Lung (tissue), 12 donors: Measurements from ENCODE around the gene MBD1. TPM values are rescaled to one million over a fixed set of nuclear protein-coding genes. Genes with fewer than 3 reads are reported as not detected.

Source experiments
- ATAC-seq: fragments of 200-7000 bp; cut with Tn5 transposase; one replicate; pipeline ENCODE4 v1.9.1; 2020; ENCODE audit warnings: moderate number of reproducible peaks; ENCODE audit not compliant: insufficient read depth, low FRiP score
- DNase-seq, 3 donors: peaks; one replicate each; pipeline ENCODE4 v3.0.0-alpha.2; 2013 to 2017
- H3K27ac ChIP-seq, 2 donors: one replicate each; pipeline ENCODE4 v1.5.1; 2013; ENCODE audit warnings: mild to moderate bottlenecking in 2 of 2, moderate library complexity in 2 of 2, control low read depth in 1 of 2, inconsistent platforms in 1 of 2, low read depth in 1 of 2, low read length in 1 of 2
- H3K27me3 ChIP-seq, 3 donors: one replicate each; pipeline ENCODE4 v1.5.1; 2013; ENCODE audit warnings: low read length in 2 of 3; ENCODE audit not compliant: control insufficient read depth in 3 of 3, insufficient read depth in 3 of 3
- H3K36me3 ChIP-seq, 4 donors: one replicate each; pipeline ENCODE4 v1.5.1; 2013; ENCODE audit warnings: low read length in 4 of 4, mild to moderate bottlenecking in 1 of 4, moderate library complexity in 1 of 4; ENCODE audit not compliant: control insufficient read depth in 4 of 4, insufficient read depth in 4 of 4
- H3K4me1 ChIP-seq, 5 donors: one replicate each; pipeline ENCODE4 v1.5.1; 2013; ENCODE audit warnings: low read length in 5 of 5, mild to moderate bottlenecking in 2 of 5, moderate library complexity in 1 of 5; ENCODE audit not compliant: control insufficient read depth in 5 of 5, insufficient read depth in 5 of 5
- H3K4me3 ChIP-seq: one replicate; pipeline ENCODE4 v1.5.1; 2013; ENCODE audit warnings: mild to moderate bottlenecking, control low read depth, moderate library complexity
- H3K9ac ChIP-seq, 2 donors: one replicate each; pipeline ENCODE4 v1.5.1; 2013; ENCODE audit warnings: low read length in 2 of 2, control low read depth in 1 of 2; ENCODE audit not compliant: insufficient read depth in 1 of 2
- H3K9me3 ChIP-seq, 4 donors: one replicate each; pipeline ENCODE4 v1.5.1; 2013; ENCODE audit warnings: low read length in 3 of 4, mild to moderate bottlenecking in 1 of 4, moderate library complexity in 1 of 4; ENCODE audit not compliant: control insufficient read depth in 4 of 4, insufficient read depth in 3 of 4
- WGBS, 2 donors: extraction: QIAGEN DNeasy Blood & Tissue Kit; methylation state at CpG; one replicate each; pipeline ENCODE4 v1.1.7; 2013; 5-methylcytosine and 5-hydroxymethylcytosine counted together
- polyA plus RNA-seq, 2 donors: library from polyadenylated mRNA; stranded (reverse); fragments of 200-250 nt; gene quantifications; one replicate each; pipeline ENCODE4 v1.2.1, GENCODE V29; 2013
- total RNA-seq, 2 donors: library from RNA; depleted of rRNA in 1 of 2; stranded (reverse); fragments of >200 nt in 1 of 2; gene quantifications; one replicate each; pipeline ENCODE4 v1.2.1, GENCODE V29; 2014 to 2021
- TF ChIP-seq, protein P1 (sequence below): IDR thresholded peaks from 2 replicates; pipeline ENCODE4 v1.5.1; 2012; ENCODE audit warnings: mild to moderate bottlenecking; ENCODE audit errors: control extremely low read depth, extremely low read depth
- donor health status: control.
- donor health status: control.
- donor health status: Bipolar disorder and iron deficiency.
- donor health status: healthy.
- donor health status: DM: yes; HTN: yes; CAD: no.

The MBD1 gene
- total and polyA plus RNA-seq, 4 donors = 24.0 to 81.5 (median 59.1) TPM

GRCh38 chr18:50277942-50278341, 3.4 kb downstream of the MBD1 start:
- Histone ChIP-seq H3K4me3 (no peak overlapping the region), H3K4me1 (peaks cover 5 to 19% (median 10%) of the 10 kb centered on the region in 5 donors), H3K36me3 (peaks cover 27 to 62% (median 47%) of the 10 kb centered on the region in 4 donors), H3K9me3 (no peaks in the 10 kb centered on the region), H3K9ac (no peak overlapping the region), H3K27me3 (no peaks in the 10 kb centered on the region), H3K27ac (no peak overlapping the region)
- DNase-seq (no peak), ATAC-seq (no peak)
- TF ChIP-seq, protein P1, sequence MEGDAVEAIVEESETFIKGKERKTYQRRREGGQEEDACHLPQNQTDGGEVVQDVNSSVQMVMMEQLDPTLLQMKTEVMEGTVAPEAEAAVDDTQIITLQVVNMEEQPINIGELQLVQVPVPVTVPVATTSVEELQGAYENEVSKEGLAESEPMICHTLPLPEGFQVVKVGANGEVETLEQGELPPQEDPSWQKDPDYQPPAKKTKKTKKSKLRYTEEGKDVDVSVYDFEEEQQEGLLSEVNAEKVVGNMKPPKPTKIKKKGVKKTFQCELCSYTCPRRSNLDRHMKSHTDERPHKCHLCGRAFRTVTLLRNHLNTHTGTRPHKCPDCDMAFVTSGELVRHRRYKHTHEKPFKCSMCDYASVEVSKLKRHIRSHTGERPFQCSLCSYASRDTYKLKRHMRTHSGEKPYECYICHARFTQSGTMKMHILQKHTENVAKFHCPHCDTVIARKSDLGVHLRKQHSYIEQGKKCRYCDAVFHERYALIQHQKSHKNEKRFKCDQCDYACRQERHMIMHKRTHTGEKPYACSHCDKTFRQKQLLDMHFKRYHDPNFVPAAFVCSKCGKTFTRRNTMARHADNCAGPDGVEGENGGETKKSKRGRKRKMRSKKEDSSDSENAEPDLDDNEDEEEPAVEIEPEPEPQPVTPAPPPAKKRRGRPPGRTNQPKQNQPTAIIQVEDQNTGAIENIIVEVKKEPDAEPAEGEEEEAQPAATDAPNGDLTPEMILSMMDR = no peak
- 91 to 92% methylated on average over 6 of the region's 6 CpGs for WGBS, 2 donors

DNA sequence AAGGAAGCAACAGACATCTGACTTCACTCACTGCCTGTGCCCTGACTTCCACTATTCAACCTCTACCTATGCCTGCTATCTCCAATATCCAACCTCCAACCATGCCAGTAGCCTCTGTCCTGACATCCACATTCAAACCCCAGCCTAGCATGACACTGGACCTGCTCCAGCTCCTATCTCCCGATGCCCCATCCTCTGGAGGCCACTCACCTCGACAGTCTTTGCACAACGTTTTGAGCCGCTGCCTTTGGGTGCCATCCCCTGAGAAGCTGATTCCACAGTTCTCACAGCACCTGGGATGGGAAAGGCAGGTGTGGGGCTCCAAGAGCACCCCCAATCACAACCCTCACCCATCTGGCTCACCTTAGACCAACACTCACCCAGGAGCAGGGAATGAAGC, 4.9 kb downstream of the MBD1 start:
- no peaks in the 10 kb centered on the region for H3K9me3 ChIP-seq
- H3K27me3 ChIP-seq = no peaks in the 10 kb centered on the region
- no peak overlapping the region for H3K9ac ChIP-seq
- DNase-seq = no peak
- 96 to 99% methylated on average over 4 of the region's 4 CpGs for WGBS, 2 donors
- no peak for ATAC-seq
- peaks cover 29 to 63% (median 55%) of the 10 kb centered on the region in 4 donors for H3K36me3 ChIP-seq
- TF ChIP-seq, protein P1 = no peak
- no peak overlapping the region for H3K4me3 ChIP-seq
- no peak overlapping the region for H3K27ac ChIP-seq
- peaks cover 5 to 12% (median 7%) of the 10 kb centered on the region in 5 donors for H3K4me1 ChIP-seq

GRCh38 chr18:50275503-50276036, 5.8 kb downstream of the MBD1 start:
- no peaks in the 10 kb centered on the region for H3K9me3 ChIP-seq
- H3K9ac ChIP-seq = no peak overlapping the region
- TF ChIP-seq, protein P1 = no peak
- H3K27me3 ChIP-seq = no peaks in the 10 kb centered on the region
- H3K36me3 ChIP-seq = peaks cover 29 to 65% (median 59%) of the 10 kb centered on the region in 4 donors
- peaks cover 4 to 12% (median 7%) of the 10 kb centered on the region in 5 donors for H3K4me1 ChIP-seq
- ATAC-seq (no peak), DNase-seq (no peak)
- no peak overlapping the region for H3K27ac ChIP-seq
- WGBS, 2 donors = 98% methylated on average over 19 of the region's 19 CpGs
- H3K4me3 ChIP-seq = no peak overlapping the region

DNA sequence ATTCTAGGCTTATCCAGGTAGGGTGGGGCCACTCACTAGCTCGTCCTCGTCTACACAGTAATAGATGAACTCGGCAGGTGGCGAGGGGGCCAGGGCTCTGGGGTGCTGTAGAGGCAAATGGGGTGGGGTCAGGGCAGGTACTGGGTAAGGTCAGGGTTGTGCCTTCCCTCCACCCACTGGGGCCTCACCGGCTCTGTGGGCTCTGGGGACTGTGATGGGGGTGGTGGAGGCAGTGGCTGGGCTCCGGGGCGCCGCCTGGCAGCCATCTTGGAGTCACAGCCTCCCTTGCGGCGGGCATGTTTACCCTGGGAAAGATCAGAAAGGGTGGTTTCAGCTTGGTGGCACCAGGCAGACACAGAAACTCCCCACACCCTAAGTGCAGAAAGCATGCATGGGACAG, 6.4 kb downstream of the MBD1 start:
- TF ChIP-seq, protein P1 = no peak
- ATAC-seq (no peak), DNase-seq (no peak)
- Histone ChIP-seq H3K4me1 (peaks cover 0 to 7% (median 3%) of the 10 kb centered on the region in 5 donors), H3K9ac (no peak overlapping the region), H3K9me3 (no peaks in the 10 kb centered on the region), H3K4me3 (no peak overlapping the region), H3K27me3 (no peaks in the 10 kb centered on the region), H3K36me3 (peaks cover 29 to 68% (median 64%) of the 10 kb centered on the region in 4 donors), H3K27ac (no peak overlapping the region)
- 97% methylated on average over 10 of the region's 10 CpGs for WGBS, 2 donors
